SW 1271 (cell line): Measurements from ENCODE around the gene CCDC201.

Experiments used
- DNase-seq, 2 experiments: peaks; one replicate each; lab custom pipeline; 2025; lab: John Stamatoyannopoulos, UW

Gene CCDC201

GRCh38 chr7:45893374-45893995 is 20.6 kb upstream of the CCDC201 start:
- DNase-seq, result no peak

GRCh38 chr7:45892407-45893035 is 19.6 kb upstream of the CCDC201 start:
- no peak for DNase-seq

GRCh38 chr7:45891462-45892402 is 18.9 kb upstream of the CCDC201 start:
- no peak for DNase-seq

- DNase-seq, result peak in 1 of 2 experiments; percentile 47
Observed at GRCh38 chr7:45890902-45891461, 18.1 kb upstream of the CCDC201 start.

- no peak for DNase-seq
Observed at GRCh38 chr7:45890125-45890901, 17.4 kb upstream of the CCDC201 start.

GRCh38 chr7:45889367-45890067 is 16.6 kb upstream of the CCDC201 start:
- DNase-seq, result no peak

- no peak for DNase-seq
Observed at GRCh38 chr7:45888993-45889366, 16.1 kb upstream of the CCDC201 start.

GRCh38 chr7:45888185-45888992 is 15.5 kb upstream of the CCDC201 start, which contains the start of gene IGFBP1:
TSS of gene IGFBP1 (plus strand) at chr7:45888488. CDS start at chr7:45888653, 165 bp downstream.
- no peak for DNase-seq

- no peak for DNase-seq
Observed at GRCh38 chr7:45886931-45887667, 14.2 kb upstream of the CCDC201 start.

- DNase-seq, result peak; percentile 87 to 97
Observed at GRCh38 chr7:45885264-45885882, 12.5 kb upstream of the CCDC201 start.

GRCh38 chr7:45884136-45884535 is 11.3 kb upstream of the CCDC201 start:
- DNase-seq, result no peak

GRCh38 chr7:45882465-45882810 is 9.6 kb upstream of the CCDC201 start:
- no peak for DNase-seq

- DNase-seq, result peak in 1 of 2 experiments; percentile 32
Observed at GRCh38 chr7:45881759-45882464, 9.0 kb upstream of the CCDC201 start.

GRCh38 chr7:45881280-45881758 is 8.4 kb upstream of the CCDC201 start:
- DNase-seq, result no peak

- no peak for DNase-seq
Observed at GRCh38 chr7:45880433-45880860, 7.6 kb upstream of the CCDC201 start.

GRCh38 chr7:45878457-45879144 is 5.7 kb upstream of the CCDC201 start:
- no peak for DNase-seq

GRCh38 chr7:45876519-45876918 is 3.6 kb upstream of the CCDC201 start:
- DNase-seq, result no peak
